HG03432 (cell line): Measurements from ENCODE around the gene MYO18A.
"Not testable (repeated sequence)": the region's sequence is repeated elsewhere in the genome, so short reads cannot be mapped to it uniquely, and the experiment has no call there.

ENCODE experiments used
- ATAC-seq: cut with Tn5 transposase; IDR thresholded peaks from one replicate; pipeline ENCODE4 v1.9.1; 2021; ENCODE audit warnings: mild to moderate bottlenecking, moderate library complexity; ENCODE audit not compliant: unreplicated experiment

Gene MYO18A

DNA sequence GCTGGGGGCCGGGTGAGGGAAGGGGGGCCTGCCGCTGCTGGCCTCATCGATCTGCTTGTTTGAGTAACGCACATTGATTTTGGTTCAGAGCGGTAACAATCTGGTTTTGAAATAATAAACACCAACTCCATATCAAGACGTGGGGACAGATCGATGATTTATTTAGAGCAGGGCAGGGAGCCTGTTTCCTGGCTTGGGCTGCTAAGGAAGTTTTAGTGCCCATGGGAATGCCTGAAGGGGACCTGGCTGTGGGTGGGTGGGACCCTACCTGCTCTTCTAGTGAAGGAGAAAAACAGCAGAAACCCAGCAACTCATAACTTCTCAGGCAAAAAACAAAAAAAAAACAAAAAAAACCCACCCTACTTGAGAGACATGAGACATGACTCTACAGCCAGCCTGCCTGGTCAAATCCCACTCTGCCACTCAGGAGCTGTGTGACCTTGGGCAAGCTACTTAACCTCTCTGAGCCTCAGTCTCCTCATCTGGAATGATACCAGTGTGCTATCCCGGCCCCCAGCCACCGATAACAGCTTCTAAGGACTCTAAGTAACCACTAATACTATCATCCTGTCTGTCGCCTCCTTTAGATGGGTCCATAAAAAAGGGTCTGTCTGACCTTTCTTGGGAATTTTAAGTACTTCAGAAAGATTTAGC is 71.2 kb downstream of the MYO18A start:
- ATAC-seq = no peak

DNA sequence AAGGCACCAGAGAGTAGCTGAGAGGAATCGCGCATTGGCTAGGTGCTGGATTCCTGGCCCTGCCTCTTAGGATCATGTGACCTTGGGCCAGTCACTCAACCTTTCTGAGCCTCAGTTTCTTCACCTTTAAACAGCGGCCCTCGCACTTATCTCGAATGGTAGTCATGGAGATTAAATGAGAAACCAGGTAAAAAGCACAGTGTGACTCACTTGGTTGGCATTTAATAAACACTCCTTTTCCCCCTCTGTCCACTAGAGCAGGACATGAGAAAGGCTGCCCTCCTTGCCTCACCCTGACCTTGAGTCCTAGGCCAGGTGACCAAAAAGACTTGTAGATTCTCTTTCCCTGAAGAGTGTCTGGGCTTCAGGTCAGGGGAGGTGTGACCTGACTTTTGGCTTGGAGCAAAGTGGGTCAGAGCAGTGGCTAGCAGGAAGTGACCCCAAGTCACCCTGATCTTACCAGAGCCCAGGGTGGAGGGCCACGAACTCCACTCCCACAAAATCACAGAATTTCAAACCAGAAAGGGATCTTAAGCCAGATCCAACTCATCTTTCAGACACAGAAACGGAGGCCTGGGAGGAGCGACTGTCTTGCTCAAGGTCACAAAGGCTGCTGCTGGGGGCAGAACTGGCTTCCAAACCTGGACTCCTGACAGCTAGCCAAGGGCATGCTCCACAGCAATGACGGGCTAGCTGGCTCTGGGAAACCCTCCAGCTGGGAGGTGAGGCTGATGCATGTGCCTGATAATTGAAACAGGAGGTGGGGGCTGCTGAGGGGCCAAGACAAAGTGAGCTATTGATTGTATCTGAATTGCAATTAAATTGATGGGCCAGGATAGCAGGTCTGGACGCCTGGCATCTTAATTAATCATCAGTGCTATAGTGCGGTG is 72.0 kb downstream of the MYO18A start:
- ATAC-seq = no peak

DNA sequence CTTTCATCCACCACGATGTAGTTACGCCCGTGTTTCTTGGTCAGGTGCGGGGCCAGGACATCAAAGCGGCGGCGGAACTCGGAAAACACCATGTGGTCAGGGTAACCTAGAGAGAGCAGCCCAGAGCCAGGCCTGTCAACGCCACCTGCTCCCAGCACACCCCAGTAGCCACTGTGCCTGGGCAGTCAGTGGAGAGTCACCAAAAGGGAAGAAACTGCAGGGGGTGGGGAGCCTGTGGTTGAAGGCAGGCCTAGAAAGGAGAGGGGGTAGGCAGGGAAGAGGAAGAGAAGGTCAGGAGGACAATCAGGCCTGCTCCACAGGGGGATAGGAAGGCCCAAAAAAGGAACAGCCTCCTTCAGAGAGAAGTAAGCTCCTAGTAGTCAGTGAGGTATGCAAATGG is 73.1 kb downstream of the MYO18A start:
- ATAC-seq = no peak

DNA sequence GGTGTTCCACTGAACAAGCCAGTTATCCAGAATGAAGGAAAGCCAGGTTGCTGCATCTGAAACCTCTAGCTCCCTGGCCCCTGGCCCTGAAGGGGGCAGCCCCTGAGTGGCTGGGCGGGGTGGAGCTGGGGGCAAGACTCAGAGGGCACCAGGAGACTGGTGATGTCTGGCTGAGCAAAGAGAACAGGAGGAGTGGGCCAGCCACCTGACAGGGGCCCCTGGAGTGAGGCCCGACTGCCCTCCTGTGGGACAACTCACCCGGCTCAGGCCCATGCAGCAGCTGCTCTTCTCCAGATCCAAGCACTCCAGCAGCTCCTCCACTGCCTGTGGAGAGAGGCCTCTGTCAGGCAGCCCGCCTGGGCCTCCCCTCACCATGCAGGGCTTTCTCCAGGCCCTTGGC is 76.9 kb downstream of the MYO18A start:
- ATAC-seq = no peak

DNA sequence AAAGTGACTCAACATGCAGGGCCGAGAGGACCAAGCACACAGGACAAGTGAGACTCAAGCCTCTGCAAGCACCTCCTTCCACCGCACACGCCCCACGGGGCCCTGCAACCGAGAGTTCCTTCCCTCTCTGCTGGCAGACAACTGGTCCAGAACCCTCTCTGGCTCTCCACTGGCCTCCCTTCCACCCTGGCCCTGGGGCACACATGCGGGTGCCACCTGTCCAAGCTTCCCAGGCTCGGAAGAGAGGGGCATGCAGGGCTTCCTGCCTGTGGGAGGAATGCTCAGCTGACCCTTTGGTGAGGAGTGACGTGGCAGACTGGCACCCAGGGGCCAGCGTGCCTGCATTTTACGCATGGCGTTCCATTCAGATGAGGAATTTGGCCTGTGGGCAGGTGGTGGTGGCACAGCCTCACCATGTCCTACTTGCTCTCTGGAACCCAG is 77.4 kb downstream of the MYO18A start:
- ATAC-seq = no peak

DNA sequence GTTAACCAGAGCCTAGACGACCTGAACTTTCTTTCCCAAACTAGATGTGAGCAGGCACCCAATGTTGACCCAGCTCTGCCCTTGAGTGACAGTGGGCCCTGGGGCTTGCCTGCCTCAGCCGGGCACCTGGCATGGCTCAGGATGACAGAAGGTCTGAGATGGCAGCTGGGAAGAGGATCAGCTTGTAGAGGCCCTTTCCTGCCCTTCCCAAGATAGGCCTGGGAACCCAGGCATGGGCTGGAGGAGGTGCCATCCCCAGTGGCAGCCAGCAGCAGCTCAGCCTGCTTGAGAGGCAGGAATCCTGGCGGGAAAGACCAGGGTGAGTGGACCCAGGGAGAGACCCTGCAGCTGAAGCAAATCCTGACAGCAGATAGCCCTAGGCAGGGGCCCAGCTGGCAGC is 78.2 kb downstream of the MYO18A start:
- no peak for ATAC-seq

DNA sequence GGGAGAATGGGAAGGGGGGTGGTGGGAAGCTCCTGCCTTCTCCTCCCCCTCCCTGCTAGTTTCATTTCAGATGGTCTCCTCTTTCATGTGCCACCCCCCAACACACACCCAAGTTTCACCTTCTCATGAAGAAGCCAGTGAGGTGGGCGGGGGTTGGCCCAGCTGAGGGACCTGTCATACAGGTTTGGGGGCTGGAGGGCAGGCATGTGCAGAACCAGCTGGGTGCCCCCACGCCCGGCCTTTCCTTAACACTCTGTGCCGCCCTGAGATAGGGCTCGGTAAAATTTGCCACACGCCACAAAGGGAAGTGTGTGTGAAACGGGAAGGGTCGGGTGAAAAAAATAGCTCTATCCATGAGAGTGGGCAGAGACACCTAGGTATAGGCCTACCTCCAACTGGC is 79.9 kb downstream of the MYO18A start:
- no peak for ATAC-seq

DNA sequence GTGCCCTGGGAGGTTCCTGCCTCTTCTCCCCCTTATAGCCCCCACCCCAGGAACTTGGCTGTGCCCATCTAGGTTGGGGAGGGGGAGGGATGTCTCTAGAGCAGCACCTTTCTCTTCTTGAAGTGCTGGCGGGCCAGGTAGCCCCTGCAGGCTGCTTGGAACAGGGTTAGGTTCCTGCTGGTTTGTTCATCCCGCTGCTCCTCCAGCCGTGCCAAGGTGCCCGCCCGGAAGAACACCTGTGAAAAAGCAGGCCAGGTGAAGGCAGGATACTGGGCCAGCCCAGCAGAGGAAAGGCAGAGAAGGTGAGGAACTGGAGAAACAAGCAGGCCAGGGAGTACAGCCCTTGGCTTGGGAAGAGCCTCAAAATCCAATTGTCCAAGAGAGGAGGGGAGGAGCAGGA is 80.7 kb downstream of the MYO18A start:
- ATAC-seq = no peak

DNA sequence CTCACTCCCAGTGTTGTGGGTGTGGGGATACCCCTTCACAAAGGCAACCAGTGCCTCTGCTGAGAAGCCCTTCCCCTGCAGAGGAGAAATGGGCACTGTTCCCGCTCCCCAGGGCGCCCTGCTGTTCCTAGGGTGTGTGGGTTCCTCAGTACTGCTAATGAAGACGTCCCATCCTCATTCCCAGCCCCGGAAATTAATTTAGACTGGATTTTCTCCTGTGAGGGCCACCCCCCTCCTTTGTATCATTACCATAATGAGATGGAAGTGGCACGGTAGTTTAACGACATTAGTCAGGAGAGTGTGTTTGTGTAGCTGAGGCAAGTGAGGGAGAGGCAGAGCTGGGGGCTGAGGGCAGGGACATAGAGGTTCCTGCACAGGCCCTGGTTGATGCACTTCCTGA is 84.1 kb downstream of the MYO18A start:
- ATAC-seq = no peak

DNA sequence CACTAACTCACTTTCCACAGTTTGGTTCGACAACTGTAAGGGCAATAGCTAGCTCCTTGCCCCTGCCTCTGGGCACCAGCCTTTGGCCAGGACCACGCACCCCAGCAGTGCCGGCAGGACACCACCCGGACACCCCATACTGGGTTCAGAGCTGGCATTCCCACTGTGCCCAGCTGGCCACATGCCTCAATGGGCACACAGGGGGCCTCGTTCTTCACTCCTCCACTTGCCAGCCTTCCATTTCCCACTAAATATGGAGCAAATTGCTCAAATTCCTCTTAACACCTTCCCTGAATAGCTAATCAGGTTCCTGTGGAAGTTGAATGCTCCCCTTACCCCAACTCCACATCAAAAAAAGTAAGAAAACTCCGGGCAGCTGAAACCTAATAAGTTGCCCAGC is 84.8 kb downstream of the MYO18A start:
- no peak for ATAC-seq

DNA sequence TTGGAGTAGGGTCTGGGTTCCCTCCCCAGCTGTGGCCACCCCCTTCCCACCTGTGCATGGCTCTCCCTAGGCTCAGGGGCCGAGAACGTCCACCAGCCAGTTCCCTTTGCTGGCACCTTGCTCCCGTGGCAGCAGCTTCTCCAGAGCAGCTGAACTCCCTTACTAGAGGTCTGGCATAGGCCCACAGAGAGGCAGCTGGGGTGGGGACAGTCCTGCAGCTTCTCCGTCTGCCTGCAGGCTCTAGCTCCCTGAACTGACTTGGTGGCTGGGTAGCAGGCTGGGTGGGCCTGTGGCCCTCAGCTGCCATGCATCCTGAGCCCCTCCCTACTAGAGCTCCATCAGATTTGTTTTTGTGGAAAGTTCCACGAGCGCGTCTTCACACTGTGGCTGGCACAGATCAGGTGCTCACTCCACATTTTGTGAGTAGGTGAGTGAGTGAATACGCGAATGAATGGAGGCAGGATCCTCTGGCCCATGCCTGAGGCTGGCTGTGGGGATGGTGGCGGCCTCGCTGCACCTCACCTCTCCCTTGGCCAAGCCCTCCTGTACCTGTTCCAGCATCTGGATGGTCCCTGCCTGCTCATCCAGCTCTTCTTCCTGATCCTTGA is 86.0 kb downstream of the MYO18A start:
- ATAC-seq = no peak

DNA sequence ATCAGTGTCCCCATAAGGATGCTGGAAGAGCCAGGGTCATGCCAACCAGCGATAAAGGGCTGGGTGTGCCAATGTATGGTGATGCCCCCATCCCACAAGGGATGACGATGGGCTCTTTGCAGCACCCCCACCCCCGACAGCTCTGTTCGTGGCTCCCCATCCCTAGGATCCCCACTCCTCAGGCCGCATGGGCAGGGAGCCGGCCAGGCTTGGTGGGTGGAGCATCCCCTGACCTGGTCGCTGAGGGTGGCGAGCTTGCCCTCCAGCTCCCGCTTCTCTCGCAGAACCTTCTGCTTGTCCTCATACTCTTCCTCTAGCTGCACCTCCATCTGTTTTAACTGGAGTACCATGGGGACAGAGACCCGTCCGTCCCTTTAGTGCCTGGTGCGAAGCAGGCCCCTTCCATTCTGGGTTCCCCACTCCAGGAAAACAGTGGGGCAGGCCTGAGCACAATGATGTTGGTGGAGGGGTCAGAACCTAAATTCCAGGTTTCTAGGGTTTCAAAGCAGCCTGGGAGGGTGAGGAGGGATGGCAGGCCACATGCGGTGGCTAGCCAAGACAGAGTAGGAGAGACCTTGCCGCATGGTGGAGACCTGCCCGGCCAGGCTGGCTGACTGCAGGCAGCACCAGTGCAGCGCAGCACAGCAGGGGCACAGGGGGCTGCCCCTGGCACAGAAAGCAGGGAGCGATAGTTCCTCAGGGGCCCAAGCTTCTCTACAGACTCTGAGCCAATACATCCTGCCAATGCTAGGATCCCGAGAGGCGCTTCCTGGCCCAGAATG is 86.9 kb downstream of the MYO18A start:
- ATAC-seq = no peak

DNA sequence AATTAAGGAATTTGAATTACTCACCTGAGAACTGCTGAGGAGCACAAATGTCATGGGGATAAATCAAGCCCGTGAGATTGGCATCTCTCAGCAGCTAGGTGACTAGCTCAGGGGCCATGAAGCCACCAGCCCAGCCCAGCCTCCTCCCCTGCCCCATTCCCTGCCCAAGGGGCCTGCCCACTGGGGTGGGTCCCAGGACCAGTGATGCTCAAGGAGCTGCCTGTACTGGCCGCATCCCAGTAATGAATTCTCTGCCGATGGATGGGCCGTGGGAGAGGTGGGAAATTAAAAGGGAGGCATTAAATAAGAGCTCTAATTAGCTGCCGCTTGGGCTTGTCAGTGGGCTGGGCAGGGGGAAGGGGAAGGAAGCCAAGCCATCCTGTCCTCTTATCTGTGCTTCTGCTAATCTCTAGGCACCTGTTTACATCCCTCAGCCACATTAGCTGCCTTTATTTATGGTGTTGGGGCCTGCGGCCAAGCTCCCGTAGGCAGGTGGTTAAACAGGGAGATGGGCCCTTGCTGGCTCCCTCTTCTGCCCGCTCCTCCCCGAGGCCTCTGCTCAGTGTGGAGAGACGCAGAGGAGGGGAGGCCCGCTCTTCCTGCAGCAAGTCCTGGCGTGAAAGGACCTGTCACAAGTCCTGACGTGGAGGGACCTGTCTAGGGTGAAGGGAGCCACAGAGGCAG is 88.5 kb downstream of the MYO18A start:
- ATAC-seq = no peak

DNA sequence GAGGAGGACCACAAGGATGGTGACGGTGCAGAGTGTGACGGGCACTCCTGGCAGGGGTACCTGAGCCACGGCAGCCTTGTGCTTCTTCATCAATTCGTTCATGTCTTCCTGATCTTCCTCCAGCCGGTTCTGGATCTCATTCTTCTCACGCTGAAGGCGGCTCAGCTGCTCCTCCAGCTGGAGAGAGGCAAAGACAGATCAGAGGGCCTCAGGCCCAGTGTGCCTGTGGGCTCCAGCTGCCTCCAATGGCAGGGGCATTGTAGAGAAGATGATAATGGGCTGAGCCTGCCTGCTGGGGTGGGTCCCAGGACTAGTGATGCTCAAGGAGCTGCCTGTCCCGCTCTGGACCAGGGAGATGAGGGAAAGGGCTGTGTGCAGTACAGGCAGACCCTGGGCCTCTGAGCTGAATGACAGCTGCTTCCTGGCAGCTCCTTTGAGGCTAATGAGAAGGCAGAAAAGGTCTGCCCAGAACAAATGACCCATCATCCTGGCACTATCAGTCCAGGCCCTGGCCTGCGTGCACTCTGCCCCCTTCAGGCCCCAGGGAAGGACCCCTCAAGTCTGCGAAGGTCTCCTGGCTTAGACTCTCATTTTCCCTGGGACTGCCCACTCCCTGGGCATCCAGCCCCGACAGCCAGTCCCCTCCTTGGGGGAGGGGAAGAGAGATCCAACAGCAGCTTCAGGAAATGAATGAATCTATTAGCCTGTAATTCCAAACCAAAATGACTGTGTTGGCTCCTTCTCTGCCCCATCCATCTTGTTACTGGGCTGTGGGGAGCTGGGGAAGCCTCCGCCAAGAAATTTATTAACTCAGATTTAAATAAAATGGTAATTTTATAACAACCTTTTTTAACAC is 89.2 kb downstream of the MYO18A start:
- no peak for ATAC-seq

DNA sequence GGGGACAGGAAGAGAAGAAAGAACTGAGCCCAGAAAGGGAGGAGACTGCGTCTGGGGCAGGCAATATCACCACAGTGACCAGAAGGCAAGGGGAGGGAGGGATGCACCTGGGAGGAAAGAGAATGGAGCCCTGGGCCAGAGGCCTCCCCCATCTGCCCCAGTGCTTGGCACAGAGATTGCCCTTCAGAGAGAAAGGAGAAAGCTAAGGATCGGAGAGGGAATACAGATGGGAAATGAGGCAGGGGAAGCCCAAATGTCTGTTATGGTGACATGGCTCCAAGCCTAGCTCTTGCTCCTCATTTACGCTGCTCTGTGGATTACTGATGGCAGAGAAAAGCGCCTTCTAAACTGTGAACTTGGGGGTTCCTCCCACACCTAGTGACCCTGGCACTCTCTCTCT is 90.1 kb downstream of the MYO18A start:
- ATAC-seq = no peak

DNA sequence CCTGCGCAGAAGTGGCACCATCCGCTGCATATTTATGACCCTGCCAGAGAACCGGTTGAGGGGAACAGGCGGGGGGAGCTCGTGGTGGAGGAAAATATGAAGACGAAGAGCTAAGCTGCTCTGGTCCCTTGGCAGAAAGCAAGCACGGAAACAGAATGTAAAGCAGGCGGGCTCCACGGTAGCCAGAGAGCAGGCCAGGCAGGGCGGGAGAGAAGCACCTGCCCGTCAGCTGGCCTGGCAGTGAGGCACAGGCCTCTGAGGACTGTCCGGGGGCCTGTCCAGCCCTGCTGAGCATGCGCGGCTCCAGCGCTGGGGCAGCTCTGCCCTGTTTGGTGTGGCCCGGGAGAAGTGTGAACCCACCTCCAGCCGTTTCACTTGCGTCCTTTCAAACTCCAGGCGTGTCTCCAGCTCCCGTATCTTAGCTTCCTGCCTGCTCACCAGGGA is 90.6 kb downstream of the MYO18A start:
- ATAC-seq = no peak

DNA sequence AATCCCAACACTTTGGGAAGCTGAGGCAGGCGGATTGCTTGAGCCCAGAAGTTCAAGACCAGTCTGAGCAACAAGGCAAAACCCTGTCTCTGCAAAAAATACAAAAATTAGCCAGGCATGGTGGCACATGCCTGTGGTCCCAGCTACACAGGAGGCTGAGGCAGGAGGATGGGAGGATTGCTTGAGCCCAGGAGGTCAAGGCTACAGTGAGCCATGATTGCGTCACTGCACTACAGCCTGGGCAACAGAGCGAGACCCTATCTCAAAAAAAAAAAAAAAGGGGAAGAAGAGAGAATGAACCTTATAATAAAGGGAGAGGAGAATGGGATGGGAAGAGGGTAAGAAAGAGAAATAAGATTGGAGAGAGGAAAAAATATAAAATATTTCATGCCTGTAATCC is 91.4 kb downstream of the MYO18A start:
- ATAC-seq = not testable (repeated sequence)

DNA sequence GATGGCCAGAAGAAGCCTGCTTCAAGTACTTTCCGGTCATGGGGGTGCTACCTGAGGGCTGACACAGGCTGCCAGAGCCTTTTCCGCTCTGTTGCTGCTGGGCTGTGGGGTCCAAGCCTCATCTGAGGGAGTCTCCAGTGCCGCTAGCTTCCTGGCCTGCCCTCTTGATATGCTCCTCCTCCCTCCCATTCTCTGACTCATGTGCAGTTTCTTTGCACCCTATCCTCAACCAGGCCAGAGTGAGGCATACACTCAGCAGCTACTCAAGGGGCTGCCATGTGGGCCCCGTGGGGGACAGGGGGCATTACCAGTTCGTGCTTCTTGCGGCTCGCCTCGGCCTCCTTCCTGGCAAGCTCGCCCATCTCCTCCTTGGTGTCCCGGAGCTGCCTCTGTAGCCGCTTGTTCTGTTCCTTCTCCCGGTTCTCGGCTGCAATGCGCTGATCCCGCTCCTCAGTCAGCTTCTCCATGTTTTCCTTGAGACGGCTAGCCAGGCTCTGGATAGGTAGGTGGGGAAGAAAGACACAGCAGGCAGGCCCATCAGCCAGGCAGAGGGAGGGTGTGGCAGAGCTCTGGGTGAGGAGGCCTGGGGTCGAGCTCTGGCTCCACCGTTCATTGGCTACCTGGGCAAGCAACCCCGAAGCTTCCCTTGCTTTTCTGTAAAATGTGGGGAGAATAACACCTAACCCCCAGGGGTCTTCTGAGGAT is 93.4 kb downstream of the MYO18A start:
- no peak for ATAC-seq

DNA sequence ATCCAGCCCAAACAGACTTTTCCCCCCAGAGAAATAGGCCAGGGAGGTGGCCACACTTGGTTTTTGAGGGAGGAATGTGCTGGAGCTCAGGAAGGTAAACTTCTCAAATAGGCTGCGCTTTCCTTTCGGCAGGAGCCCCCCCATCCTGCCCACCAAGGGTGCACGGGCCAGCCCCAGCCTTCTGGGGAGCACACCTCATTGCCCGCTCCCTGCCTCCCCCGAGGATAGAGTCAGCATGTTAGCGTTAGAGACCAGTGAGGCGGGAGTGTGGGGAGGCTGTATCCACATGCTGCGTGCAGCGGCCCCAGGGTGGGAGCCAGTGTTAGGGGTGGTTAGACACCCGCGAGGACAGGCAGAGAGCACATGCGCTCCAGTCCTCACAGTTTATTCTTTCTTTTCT is 95.0 kb downstream of the MYO18A start:
- ATAC-seq = no peak
